HG02973 (cell line): Measurements from ENCODE around the gene MAST4.

Experiments used
- ATAC-seq: cut with Tn5 transposase; IDR thresholded peaks from one replicate; pipeline ENCODE4 v1.9.1; 2021; ENCODE audit warnings: moderate library complexity; ENCODE audit not compliant: unreplicated experiment

The MAST4 gene

GRCh38 chr5:66947458-66947857 is 351.3 kb downstream of the MAST4 start:
- ATAC-seq = no peak

- no peak for ATAC-seq
Measured at GRCh38 chr5:66949066-66949465, 352.9 kb downstream of the MAST4 start.

GRCh38 chr5:66952153-66952552 is 356.0 kb downstream of the MAST4 start:
- no peak for ATAC-seq

- no peak for ATAC-seq
Measured at GRCh38 chr5:66956439-66956838, 360.2 kb downstream of the MAST4 start.

GRCh38 chr5:66958201-66958979 is 362.2 kb downstream of the MAST4 start:
- ATAC-seq = no peak

GRCh38 chr5:66958980-66959641 is 362.9 kb downstream of the MAST4 start:
- no peak for ATAC-seq

GRCh38 chr5:66959653-66960052 is 363.5 kb downstream of the MAST4 start:
- no peak for ATAC-seq

GRCh38 chr5:66960369-66961137 is 364.4 kb downstream of the MAST4 start:
- no peak for ATAC-seq

GRCh38 chr5:66963559-66963971 is 367.4 kb downstream of the MAST4 start:
- ATAC-seq = no peak

GRCh38 chr5:66966439-66966838 is 370.2 kb downstream of the MAST4 start:
- ATAC-seq = no peak

GRCh38 chr5:66967102-66967501 is 370.9 kb downstream of the MAST4 start:
- ATAC-seq = no peak

GRCh38 chr5:66967826-66968262 is 371.7 kb downstream of the MAST4 start:
- no peak for ATAC-seq

GRCh38 chr5:66969484-66969883 is 373.3 kb downstream of the MAST4 start:
- no peak for ATAC-seq

GRCh38 chr5:66969963-66970362 is 373.8 kb downstream of the MAST4 start:
- ATAC-seq = no peak

GRCh38 chr5:66972004-66972403 is 375.8 kb downstream of the MAST4 start:
- ATAC-seq = no peak

GRCh38 chr5:66974256-66974655 is 378.1 kb downstream of the MAST4 start:
- ATAC-seq = no peak

- ATAC-seq = no peak
Measured at GRCh38 chr5:66976108-66976507, 379.9 kb downstream of the MAST4 start.

- ATAC-seq = no peak
Measured at GRCh38 chr5:66979738-66980137, 383.5 kb downstream of the MAST4 start.

GRCh38 chr5:66981266-66982055 is 385.3 kb downstream of the MAST4 start:
- ATAC-seq = no peak

- ATAC-seq = no peak
Measured at GRCh38 chr5:66982056-66982387, 385.8 kb downstream of the MAST4 start.

GRCh38 chr5:66982470-66982869 is 386.3 kb downstream of the MAST4 start:
- ATAC-seq = no peak
